HG03342 (cell line): ENCODE measurements around the gene ZNF658.
"Not testable (repeated sequence)": the region's sequence is repeated elsewhere in the genome, so short reads cannot be mapped to it uniquely, and the experiment has no call there.

Experiments
- ATAC-seq: cut with Tn5 transposase; IDR thresholded peaks from one replicate; pipeline ENCODE4 v1.9.1; 2021; ENCODE audit warnings: mild to moderate bottlenecking, moderate library complexity; ENCODE audit not compliant: unreplicated experiment

ZNF658 gene

DNA sequence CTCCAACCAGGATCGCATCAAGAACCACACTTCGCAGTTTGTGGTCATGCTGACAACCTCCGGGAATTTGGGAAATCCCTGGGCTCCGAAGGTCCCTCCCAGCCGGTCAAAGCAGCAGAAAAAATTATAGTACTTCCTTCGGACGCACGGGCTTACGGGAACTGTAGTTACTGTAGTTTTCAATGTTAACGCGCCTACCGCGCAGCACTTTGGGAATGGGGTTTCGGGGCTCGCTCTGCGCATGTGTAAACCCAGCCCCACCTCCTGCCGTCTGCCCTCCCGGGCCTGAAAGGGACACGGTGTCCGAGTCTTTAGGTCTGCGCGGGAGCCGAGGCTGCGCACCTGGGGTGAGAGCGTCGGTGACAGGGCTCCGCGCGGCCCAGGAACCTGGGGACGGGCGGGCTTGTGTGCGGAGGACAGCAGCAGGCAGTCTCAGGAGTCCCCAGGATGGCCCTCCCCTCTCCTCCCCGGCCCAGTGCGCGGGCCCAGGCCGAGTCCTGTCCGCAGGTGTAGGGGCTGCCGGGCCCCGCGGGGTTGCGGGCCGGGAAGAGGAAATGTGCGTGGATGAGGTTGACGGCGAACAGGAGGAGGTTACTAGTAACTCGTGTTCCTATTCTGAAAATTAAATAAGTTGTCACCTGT, at the start of gene ZNF658:
Gene ZNF658 (plus strand): TSS at position 236 of the 642 bp plus-strand sequence. CDS start 2,837 bp downstream, outside the sequence.
- ATAC-seq: peak; percentile 90

DNA sequence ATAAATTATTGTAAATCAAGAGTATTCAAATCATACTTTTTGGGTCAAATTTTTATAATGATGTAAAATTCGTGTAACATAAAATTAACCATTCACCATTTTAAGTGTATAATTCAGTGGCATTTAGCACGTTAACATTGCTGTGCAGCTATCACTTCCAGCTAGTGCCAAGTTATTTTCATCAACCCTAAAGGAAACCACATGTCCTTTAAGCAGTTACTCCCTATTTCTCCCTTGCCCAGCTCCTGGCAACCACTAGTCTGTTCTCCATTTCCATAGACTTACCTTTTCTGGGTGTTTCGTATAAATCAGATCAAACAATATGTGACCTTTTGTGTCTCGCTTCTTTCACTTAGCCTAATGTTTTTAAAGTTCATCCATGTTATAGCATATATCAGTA, 38.8 kb upstream of the ZNF658 start:
- ATAC-seq: not testable (repeated sequence)

DNA sequence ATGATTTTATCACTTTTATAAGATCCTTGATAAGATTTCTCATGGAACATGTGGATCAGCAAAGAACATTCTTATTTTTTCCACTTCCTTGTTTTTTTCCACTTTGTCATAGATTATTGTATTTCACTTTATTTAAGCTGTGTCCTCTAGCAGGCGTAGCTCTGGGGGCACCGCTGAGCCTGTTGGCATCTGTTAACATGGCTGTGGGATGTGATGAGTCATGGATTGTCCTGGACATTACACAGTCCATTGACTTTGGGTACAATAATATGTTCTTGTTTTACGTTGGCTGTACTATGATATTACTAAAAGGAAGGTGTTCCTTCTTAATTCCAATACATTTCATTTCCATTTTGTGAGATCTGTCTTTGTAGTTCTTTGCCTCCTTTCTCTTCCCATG, 31.9 kb upstream of the ZNF658 start:
- not testable (repeated sequence) for ATAC-seq

DNA sequence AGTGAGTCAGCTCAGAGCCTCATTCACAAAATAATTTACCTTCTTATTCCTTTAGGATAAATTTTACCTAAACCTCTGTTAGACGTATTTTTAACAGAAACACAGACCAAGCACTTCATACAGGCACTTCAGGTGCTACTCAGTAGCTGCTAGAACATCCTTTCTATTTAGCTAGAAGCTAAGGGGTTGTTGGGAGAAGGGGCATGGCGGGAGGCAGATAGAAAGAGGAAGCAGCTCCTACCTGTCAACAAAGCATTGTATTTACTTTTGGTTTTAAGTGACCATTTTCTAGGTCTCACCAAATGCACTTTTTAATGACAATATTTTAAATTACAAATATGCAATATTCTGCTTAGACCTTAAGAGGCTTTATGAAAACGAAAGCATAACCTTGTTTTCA, 19.9 kb upstream of the ZNF658 start:
- ATAC-seq: not testable (repeated sequence)

DNA sequence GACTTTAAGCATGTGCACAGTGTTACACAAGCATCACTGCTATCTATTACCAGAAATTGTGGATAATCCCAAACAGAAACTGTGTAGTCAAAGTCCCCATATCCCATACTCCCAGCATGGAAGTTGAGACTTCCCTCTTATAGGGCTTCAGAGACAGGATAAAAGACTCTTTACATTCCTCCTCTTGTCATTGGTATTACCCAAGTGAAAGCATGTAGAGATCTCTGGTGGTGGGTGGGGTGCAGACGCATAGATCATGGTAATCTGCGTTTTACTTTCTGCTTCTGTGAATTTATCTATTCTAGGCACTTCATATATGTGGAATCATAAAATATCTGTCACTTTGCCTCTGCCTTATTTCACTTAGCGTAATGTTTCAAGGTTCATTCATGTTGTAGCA, 18.7 kb upstream of the ZNF658 start:
- ATAC-seq: not testable (repeated sequence)

DNA sequence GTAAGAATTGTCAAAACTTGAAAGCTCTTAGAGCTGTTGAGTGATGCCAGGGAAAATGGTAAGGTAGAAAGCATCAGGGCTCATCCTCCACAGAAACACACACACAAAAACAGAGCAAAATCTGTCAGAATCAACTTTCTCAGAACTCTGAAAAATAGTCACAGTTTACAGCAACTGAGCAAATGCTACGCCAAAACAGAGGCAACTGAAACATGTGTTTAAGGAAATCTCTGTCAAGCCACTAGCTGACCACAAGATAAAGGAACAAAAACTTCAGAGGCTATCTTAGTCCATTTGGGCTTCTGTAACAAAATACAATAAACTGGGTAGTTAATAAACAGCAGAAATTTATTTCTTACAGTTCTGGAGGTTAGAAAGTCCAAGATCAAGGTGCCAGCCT, 10.2 kb upstream of the ZNF658 start:
- peak; percentile 89 for ATAC-seq

DNA sequence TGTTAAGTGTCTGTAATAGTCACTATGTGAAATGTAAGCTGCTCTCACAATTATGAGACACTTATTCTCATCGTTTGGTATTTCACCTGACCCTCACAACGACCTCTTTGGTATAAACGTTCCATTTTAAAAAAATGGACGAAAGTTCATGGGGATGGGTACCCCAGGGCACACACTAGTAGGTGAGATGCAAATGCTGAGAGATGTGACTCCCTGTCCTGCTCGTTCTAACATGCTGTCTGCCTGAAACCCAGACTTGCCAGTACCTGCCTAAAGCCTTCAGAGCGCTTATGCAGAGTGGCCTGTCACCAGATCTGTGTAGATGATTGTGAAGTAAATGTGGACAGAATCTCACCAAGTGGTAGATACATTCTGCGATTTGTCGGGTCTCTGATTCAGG, 616 bp downstream of the ZNF658 start:
- peak; percentile 18 for ATAC-seq

DNA sequence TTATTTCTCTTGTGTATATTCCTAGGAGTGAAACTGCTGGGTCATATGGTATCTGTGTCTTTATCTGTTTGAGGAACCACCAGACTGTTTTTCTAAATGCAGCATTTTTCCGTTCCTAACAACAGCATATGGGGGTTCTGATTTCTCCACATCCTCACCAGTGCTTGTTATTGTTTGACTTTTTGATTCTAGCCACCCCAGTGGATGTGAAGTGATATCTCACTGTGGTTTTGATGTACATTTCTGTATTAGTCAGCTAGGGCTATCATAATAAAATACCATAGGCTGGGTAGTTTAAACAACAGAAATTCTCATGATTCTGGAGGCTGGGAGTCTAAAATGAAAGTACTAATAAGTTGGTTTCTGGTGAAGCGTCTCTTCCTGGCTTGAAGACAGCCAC, 9.0 kb downstream of the ZNF658 start:
- not testable (repeated sequence) for ATAC-seq

DNA sequence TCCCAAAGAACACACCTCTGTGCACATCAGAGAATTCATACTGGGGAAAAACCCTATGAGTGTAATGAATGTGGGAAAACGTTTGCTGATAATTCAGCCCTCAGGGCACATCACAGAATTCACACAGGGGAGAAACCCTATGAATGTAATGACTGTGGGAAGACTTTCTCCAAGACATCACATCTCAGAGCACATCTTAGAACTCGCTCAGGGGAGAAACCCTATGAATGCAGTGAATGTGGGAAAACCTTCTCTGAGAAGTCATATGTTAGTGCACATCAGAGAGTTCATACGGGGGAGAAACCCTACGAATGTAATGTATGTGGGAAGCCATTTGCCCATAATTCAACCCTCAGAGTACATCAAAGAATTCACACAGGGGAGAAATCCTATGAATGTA, 19.5 kb downstream of the ZNF658 start:
- not testable (repeated sequence) for ATAC-seq

DNA sequence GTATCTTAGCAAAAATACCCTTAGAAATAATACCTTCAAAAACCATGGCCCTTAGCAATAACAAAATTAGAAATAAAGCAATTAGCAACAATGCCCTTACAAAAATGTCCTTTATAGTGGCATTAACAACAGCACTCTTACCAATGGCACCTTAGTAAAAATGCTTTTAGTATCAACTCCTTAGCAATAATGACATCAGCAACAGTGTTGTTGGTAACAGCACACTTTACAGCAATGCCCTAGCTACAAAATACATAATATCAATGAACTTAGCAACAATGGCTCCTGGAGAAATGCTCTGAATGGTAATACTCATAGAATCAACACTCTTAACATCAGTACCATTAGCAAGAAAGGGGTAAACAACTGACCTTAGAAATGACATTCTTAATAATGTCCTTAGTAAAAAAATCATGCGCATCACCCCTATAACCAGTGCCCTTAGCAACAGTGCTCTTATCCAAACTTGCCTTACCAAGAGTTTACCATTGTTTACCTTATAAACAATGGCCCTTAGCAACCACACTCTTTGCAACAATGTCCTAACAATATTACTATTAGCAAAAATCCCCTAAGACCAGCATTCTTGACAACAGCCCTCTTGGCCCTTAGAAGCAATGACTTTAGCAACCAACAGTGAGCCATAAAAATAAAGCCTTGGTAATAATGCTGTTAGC, 35.8 kb downstream of the ZNF658 start:
- ATAC-seq: not testable (repeated sequence)

DNA sequence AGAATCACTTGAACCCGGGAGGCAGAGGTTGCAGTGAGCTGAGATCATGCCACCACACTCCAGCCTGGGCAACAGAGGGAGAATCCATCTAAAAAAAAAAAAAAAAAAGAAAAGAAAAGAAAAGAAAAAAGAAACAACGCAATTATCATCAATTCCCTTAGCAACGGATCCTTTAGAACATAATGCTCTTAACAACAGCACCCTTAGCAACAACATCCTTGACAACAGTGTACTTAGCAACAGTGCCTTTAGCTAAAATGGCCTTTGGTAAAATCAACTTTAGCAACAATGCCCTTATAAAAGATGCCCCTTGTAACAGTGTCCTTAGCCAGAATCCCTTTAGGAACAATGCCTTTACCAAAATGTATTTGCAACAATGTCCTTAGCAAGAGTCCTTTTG, 37.1 kb downstream of the ZNF658 start:
- not testable (repeated sequence) for ATAC-seq

DNA sequence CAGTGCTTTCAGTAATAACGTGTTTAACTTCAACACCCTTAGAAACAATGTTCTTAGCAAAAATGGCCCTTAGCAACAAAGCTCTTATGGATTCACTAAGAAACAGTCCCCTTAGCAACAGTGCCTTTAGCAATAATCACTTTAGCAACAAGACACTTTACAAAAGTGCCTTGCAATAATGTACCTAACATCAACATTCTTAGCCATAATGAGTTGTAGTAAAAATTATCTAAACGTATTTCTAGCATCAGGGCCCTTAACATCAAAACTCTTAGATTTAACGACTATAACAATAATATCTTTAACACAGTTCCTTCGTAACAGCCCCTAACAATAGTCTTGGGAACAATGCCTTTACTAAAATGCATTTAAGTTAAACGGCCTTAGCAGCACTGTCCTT, 37.8 kb downstream of the ZNF658 start:
- not testable (repeated sequence) for ATAC-seq

DNA sequence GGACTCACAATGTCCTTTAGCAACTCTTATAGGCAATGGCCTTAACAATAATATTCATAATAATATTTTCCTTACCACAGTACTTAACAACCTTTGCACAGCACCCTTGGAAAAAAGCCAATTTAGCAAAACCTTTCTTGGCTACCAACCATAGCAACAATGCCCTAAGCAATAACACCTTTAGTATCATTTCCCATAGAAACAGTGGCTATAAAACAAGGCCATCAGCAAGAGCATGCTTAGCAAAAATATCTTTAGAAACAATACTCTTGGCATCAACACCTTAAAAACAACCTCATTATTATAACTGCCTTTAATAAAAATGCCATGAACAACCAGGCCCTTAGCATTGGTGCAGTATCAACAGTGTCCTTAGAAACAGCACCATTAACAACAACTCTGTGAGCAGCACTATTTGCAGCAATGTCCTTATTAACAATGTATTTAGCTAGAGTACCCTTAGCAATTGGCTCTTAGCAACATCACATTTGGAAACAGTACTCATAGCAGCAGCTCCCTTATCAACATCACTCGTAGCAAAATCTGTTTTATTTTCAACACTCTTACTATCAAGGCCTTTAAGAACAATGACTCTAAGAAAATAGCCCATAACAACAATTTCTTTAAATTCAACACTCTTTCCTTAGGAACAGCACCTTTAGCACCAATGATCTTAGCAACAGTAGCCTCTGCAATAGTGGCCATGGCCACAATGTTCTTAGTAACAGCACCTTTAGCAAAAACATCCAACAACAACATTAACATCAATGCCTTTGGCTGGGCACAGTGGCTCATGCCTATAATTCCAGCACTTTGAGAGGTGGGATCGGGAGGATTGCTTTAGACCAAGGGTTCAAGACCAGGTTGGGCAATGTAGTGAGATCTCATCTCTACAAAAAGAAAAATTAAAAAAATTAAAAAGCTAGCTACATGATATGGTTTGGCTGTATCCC, 39.6 kb downstream of the ZNF658 start:
- ATAC-seq: not testable (repeated sequence)

DNA sequence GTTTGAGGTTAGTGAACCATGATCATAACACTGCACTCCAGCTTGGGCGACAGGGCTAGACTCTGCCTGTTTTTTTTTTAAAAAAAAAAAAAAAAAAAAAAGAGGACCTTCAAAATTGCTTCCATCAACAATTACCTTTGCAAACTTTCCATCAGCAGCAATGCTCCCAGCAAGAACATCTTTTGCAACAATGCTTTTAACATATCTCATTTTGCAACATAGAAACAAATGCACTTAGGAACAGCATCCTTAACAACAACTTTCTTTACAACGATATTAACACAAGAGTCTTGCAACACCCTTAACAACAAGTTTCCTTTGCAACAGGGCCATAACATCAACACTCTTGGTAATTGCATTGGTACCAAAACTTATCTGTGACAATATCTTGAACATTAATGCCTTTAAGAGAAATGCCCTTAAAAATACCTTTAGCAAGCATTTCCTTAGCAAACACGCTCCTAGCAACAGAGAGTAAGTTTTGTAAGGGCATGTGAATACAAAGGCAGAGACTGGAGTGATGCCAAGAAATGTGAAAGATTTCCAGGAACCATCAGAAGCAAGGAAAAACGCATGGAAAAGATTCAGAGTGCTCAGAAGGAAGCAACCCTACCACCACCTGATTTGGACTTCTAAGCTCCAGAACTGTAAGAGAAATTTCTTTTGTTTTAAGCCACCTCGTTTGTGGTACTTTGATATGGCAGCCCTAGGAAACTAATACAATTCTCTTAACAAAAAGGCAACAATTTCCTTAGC, 42.1 kb downstream of the ZNF658 start:
- not testable (repeated sequence) for ATAC-seq

DNA sequence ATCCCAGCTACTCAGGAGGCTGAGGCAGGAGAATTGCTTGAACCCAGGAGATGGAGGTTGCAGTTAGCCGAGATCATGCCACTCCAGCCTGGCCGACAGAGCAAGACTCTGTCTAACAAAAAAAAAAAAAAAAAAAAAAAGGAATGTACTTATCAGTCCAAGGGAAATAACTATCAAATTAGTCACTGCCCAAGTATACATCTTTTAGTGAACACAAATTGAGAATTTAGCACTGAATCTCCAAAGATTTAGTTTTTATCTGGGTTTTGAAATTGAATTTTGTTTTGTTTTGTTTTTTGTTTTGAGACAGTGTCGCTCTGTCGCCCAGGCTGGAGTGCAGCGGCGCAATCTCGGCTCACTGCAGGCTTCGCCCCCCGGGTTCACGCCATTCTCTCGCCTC, 52.1 kb downstream of the ZNF658 start:
- not testable (repeated sequence) for ATAC-seq
